ENCODE data around the gene TBC1D5. TPM values are rescaled to one million over a fixed set of nuclear protein-coding genes. Genes with fewer than 3 reads are reported as not detected.

TBC1D5 gene
- total and polyA plus RNA-seq, 10 donors = 6.4 to 140 (median 97.1) TPM

GRCh38 chr3:17261627-17262369 is 480.6 kb downstream of the TBC1D5 start:
- H3K36me3 ChIP-seq = no peaks in the 10 kb centered on the region
- no peak overlapping the region for H3K27ac ChIP-seq
- intact Hi-C loops (cut with DNase I; ENCODE audit: low total_unique reads) = no loop called here
- peaks cover 0 to 7% (median 2%) of the 10 kb centered on the region in 6 donors for H3K4me1 ChIP-seq
- WGBS, 5 donors = 80 to 93% (median 90%) methylated on average over 3 of the region's 3 CpGs
- no peak for TF ChIP-seq POLR2AphosphoS5 (IDR thresholded peaks at IDR 0.05)
- TF ChIP-seq, protein P1, sequence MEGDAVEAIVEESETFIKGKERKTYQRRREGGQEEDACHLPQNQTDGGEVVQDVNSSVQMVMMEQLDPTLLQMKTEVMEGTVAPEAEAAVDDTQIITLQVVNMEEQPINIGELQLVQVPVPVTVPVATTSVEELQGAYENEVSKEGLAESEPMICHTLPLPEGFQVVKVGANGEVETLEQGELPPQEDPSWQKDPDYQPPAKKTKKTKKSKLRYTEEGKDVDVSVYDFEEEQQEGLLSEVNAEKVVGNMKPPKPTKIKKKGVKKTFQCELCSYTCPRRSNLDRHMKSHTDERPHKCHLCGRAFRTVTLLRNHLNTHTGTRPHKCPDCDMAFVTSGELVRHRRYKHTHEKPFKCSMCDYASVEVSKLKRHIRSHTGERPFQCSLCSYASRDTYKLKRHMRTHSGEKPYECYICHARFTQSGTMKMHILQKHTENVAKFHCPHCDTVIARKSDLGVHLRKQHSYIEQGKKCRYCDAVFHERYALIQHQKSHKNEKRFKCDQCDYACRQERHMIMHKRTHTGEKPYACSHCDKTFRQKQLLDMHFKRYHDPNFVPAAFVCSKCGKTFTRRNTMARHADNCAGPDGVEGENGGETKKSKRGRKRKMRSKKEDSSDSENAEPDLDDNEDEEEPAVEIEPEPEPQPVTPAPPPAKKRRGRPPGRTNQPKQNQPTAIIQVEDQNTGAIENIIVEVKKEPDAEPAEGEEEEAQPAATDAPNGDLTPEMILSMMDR (IDR thresholded peaks at IDR 0.05 in 8 of 11, conservative IDR thresholded peaks at IDR 0.05 in 3 of 11) = no peak
- no peaks in the 10 kb centered on the region for H3K27me3 ChIP-seq (replicated peaks in 1 of 7)
- no peaks in the 10 kb centered on the region for H3K9me3 ChIP-seq
- no peak for DNase-seq
- no peak overlapping the region for H3K4me3 ChIP-seq

DNA sequence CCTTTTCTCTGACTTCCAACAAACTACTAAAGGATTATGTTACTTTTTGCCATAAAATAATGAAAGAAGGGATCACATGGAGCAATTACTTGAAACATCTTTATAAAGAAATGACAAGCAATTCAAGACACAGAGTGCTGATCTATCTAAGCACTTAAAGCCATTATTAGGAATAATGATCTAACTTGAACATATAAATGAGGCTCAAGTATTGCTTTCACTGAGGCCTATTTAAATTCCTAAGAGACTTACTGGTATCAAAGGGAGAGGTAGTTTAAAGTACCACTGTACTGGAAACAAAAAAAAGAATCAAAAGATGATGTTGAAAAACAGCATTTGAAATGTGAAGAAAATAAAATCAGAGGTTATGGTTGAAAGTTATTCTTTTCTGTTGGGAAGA is 482.2 kb downstream of the TBC1D5 start:
- H3K4me3 ChIP-seq = no peak overlapping the region
- peaks cover 0 to 5% (median 0%) of the 10 kb centered on the region in 6 donors for H3K36me3 ChIP-seq
- intact Hi-C loops (cut with DNase I; ENCODE audit: low total_unique reads) = no loop called here
- H3K4me1 ChIP-seq = peaks cover 0 to 7% (median 2%) of the 10 kb centered on the region in 6 donors
- no peaks in the 10 kb centered on the region for H3K9me3 ChIP-seq
- no peaks in the 10 kb centered on the region for H3K27me3 ChIP-seq (replicated peaks in 1 of 7)
- no peak for DNase-seq
- H3K27ac ChIP-seq = no peak overlapping the region
- TF ChIP-seq, protein P1 (IDR thresholded peaks at IDR 0.05 in 8 of 11, conservative IDR thresholded peaks at IDR 0.05 in 3 of 11) = no peak
- TF ChIP-seq POLR2AphosphoS5 (IDR thresholded peaks at IDR 0.05) (no peak), POLR2A (IDR thresholded peaks at IDR 0.05) (no peak)

DNA sequence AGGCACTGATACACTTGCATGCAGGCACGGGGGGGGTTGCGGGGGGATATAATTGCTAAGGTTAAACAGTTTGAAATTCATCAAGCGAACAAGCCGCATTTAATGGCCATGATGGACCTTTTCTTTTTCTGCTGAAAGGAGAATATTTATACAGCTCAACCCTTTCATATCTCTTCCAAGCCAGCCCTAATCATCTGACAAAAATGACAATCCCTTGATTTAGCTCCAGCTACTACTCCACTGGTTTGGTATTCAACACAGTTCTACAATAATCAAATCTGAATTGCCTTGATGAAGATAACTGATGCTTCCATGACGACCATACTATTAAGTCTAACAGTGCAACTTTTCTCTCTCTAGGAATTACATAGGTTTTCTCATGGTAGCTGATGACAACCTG is 482.7 kb downstream of the TBC1D5 start:
- Histone ChIP-seq H3K27ac (no peak overlapping the region), H3K27me3 (replicated peaks in 1 of 7) (no peaks in the 10 kb centered on the region), H3K4me3 (no peak overlapping the region), H3K36me3 (peaks cover 0 to 5% (median 0%) of the 10 kb centered on the region in 6 donors), H3K4me1 (peaks cover 0 to 7% (median 2%) of the 10 kb centered on the region in 6 donors), H3K9me3 (no peaks in the 10 kb centered on the region)
- 84 to 93% (median 89%) methylated on average over 5 of the region's 5 CpGs for WGBS, 5 donors
- intact Hi-C loops (cut with DNase I; ENCODE audit: low total_unique reads) = loop anchor here (5.0 kb wide), 2 partner anchors 153 to 583 kb away; no protein-coding TSS in a partner anchor
- DNase-seq = no peak
- no peak for TF ChIP-seq POLR2AphosphoS5 (IDR thresholded peaks at IDR 0.05)
- TF ChIP-seq, protein P1 (IDR thresholded peaks at IDR 0.05 in 8 of 11, conservative IDR thresholded peaks at IDR 0.05 in 3 of 11) = no peak
- no peak for TF ChIP-seq POLR2A (IDR thresholded peaks at IDR 0.05)

DNA sequence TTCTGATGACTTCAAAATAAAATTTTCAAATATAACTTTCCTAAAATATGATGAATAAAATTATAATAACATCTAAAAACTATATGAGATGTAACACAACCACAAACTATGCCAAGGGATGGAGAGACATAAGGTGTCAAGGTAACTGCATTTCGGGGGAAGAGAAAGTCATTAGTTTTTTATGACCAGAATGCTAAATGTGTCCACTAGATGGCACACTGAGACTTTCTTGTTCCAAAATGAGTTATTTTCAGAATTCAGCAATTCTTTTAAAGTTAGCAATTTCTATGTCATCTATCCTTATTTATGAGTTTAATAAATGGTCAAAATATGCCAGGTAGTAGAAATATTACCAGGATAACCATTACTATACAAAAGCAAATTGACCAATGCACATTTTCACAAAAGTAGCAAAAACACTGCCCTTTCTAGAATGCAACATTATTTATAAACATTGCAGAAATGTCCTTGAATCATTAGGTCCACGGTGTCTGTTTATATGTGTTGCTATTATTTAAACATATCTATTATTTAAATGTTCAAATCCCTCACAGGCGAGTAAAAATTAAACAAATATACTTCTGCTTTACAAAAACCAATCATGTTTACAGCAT is 483.5 kb downstream of the TBC1D5 start:
- H3K36me3 ChIP-seq = peaks cover 0 to 9% (median 0%) of the 10 kb centered on the region in 6 donors
- H3K9me3 ChIP-seq = no peaks in the 10 kb centered on the region
- no peak for DNase-seq
- H3K4me3 ChIP-seq = no peak overlapping the region
- peaks cover 0 to 7% (median 2%) of the 10 kb centered on the region in 6 donors for H3K4me1 ChIP-seq
- no peak for TF ChIP-seq POLR2AphosphoS5 (IDR thresholded peaks at IDR 0.05)
- TF ChIP-seq, protein P1 (IDR thresholded peaks at IDR 0.05 in 8 of 11, conservative IDR thresholded peaks at IDR 0.05 in 3 of 11) = peak in 10 of 11 experiments; percentile 25 to 74 (median 64)
- H3K27ac ChIP-seq = no peak overlapping the region
- intact Hi-C loops (cut with DNase I; ENCODE audit: low total_unique reads) = loop anchor here (5.0 kb wide), 2 partner anchors 153 to 583 kb away; no protein-coding TSS in a partner anchor
- H3K27me3 ChIP-seq (replicated peaks in 1 of 7) = no peaks in the 10 kb centered on the region
- WGBS, 5 donors = 42 to 51% (median 45%) methylated on average over 3 of the region's 3 CpGs
